GM21825 (cell line): ENCODE data around the gene CYS1.
A peak's percentile ranks its signal among the peaks of the same experiment; 100 is the strongest.
"Not testable (repeated sequence)": the region's sequence is repeated elsewhere in the genome, so short reads cannot be mapped to it uniquely, and the experiment has no call there.

Source experiments
- ATAC-seq: cut with Tn5 transposase; IDR thresholded peaks from one replicate; pipeline ENCODE4 v1.9.1; 2021; ENCODE audit warnings: mild to moderate bottlenecking, moderate library complexity; ENCODE audit not compliant: unreplicated experiment

Gene CYS1

GRCh38 chr2:10094271-10094814 lies 14.1 kb upstream of the CYS1 start:
- ATAC-seq = no peak

- ATAC-seq = not testable (repeated sequence)
These were observed 11.7 kb upstream of the CYS1 start for GRCh38 chr2:10091889-10092244.

- no peak for ATAC-seq
These were observed 11.1 kb upstream of the CYS1 start for GRCh38 chr2:10091182-10091888.

GRCh38 chr2:10089565-10090190 lies 9.5 kb upstream of the CYS1 start:
- peak; percentile 52 for ATAC-seq

- ATAC-seq = no peak
These were observed 7.1 kb upstream of the CYS1 start for GRCh38 chr2:10087360-10087759.

- no peak for ATAC-seq
These were observed 6.7 kb upstream of the CYS1 start for GRCh38 chr2:10086950-10087349.

GRCh38 chr2:10085668-10086059 lies 5.5 kb upstream of the CYS1 start:
- no peak for ATAC-seq

GRCh38 chr2:10085043-10085667 lies 4.9 kb upstream of the CYS1 start:
- ATAC-seq = no peak

GRCh38 chr2:10084223-10084865 lies 4.1 kb upstream of the CYS1 start:
- ATAC-seq = no peak

GRCh38 chr2:10083692-10084211 lies 3.5 kb upstream of the CYS1 start:
- ATAC-seq = peak; percentile 31

- ATAC-seq = no peak
These were observed 2.8 kb upstream of the CYS1 start for GRCh38 chr2:10083046-10083445.

GRCh38 chr2:10080536-10081304 lies 509 bp upstream of the CYS1 start:
- ATAC-seq = peak; percentile 9

- peak; percentile 21 for ATAC-seq
These were observed 843 bp downstream of the CYS1 start for GRCh38 chr2:10079266-10079869.

- ATAC-seq = no peak
These were observed 1.4 kb downstream of the CYS1 start for GRCh38 chr2:10078704-10079265.

- ATAC-seq = no peak
These were observed 2.2 kb downstream of the CYS1 start for GRCh38 chr2:10078001-10078400.

GRCh38 chr2:10076988-10077527 lies 3.2 kb downstream of the CYS1 start:
- no peak for ATAC-seq

- no peak for ATAC-seq
These were observed 3.7 kb downstream of the CYS1 start for GRCh38 chr2:10076511-10076910.

- no peak for ATAC-seq
These were observed 4.5 kb downstream of the CYS1 start for GRCh38 chr2:10075571-10076209.

- no peak for ATAC-seq
These were observed 5.1 kb downstream of the CYS1 start for GRCh38 chr2:10075101-10075500.
